Keratinocyte (primary cell): Measurements from ENCODE around the gene SFXN2. TPM values are rescaled to one million over a fixed set of nuclear protein-coding genes. Genes with fewer than 3 reads are reported as not detected.

Source experiments
- DNase-seq: peaks from one replicate; pipeline ENCODE4 v3.0.0-alpha.2; 2011; ENCODE audit warnings: low read depth, missing footprints, low spot score
- FAIRE-seq: peaks from 2 replicates; lab custom pipeline; 2011; peaks lifted over from hg19 to GRCh38; lab: Jason Lieb, UNC
- H2AFZ ChIP-seq: 2 replicates; pipeline ENCODE4 v1.6.0; 2012; ENCODE audit warnings: low read length, control low read depth, inconsistent platforms; ENCODE audit not compliant: control insufficient read depth
- H3K27ac ChIP-seq: 2 replicates; pipeline ENCODE4 v1.5.1; 2011; ENCODE audit warnings: low read length; ENCODE audit not compliant: control insufficient read depth, insufficient read depth
- H3K27me3 ChIP-seq: 3 replicates; pipeline ENCODE4 v1.6.0; 2011; ENCODE audit warnings: low read length; ENCODE audit not compliant: control insufficient read depth, insufficient read depth; ENCODE audit errors: extremely low read depth
- H3K36me3 ChIP-seq, 2 experiments: 2 replicates in 1 of 2; 3 replicates in 1 of 2; pipeline ENCODE4 v1.5.1; 2011; ENCODE audit warnings: low read length in 2 of 2, mild to moderate bottlenecking in 1 of 2; ENCODE audit not compliant: control insufficient read depth in 2 of 2, insufficient read depth in 2 of 2; ENCODE audit errors: extremely low read depth in 1 of 2
- H3K4me1 ChIP-seq: 3 replicates; pipeline ENCODE4 v1.5.1; 2011; ENCODE audit warnings: low read length; ENCODE audit not compliant: control insufficient read depth, insufficient read depth; ENCODE audit errors: extremely low read depth
- H3K4me2 ChIP-seq: 3 replicates; pipeline ENCODE4 v1.6.0; 2011; ENCODE audit warnings: low read depth, low read length; ENCODE audit not compliant: control insufficient read depth, insufficient read depth; ENCODE audit errors: extremely low read depth
- H3K4me3 ChIP-seq, 3 experiments: fragments of 200-600 bp in 1 of 3; sonication (generic) in 1 of 3; 2 replicates in 2 of 3; 3 replicates in 1 of 3; pipeline ENCODE4 v1.5.1; 2011 to 2016; ENCODE audit warnings: low read length in 3 of 3, mild to moderate bottlenecking in 3 of 3, control low read depth in 2 of 3, inconsistent platforms in 1 of 3, low read depth in 1 of 3, mixed read lengths in 1 of 3, mixed run types in 1 of 3, moderate library complexity in 1 of 3; ENCODE audit not compliant: control insufficient read depth in 2 of 3, insufficient read depth in 2 of 3; ENCODE audit errors: extremely low read depth in 1 of 3
- H3K79me2 ChIP-seq: 2 replicates; pipeline ENCODE4 v1.6.0; 2012; ENCODE audit warnings: low read length; ENCODE audit not compliant: control insufficient read depth, insufficient read depth
- H3K9ac ChIP-seq: 3 replicates; pipeline ENCODE4 v1.6.0; 2011; ENCODE audit warnings: low read length; ENCODE audit not compliant: control insufficient read depth, insufficient read depth; ENCODE audit errors: extremely low read depth
- H3K9me1 ChIP-seq: 3 replicates; pipeline ENCODE4 v1.6.0; 2011; ENCODE audit warnings: low read length; ENCODE audit not compliant: control insufficient read depth, insufficient read depth; ENCODE audit errors: extremely low read depth
- H3K9me3 ChIP-seq: 2 replicates; pipeline ENCODE4 v1.5.1; 2012; ENCODE audit warnings: low read depth, low read length; ENCODE audit not compliant: control insufficient read depth
- H4K20me1 ChIP-seq: 3 replicates; pipeline ENCODE4 v1.6.0; 2011; ENCODE audit warnings: low read length; ENCODE audit not compliant: control insufficient read depth, insufficient read depth; ENCODE audit errors: extremely low read depth
- EZH2 ChIP-seq: IDR thresholded peaks from one replicate; pipeline ENCODE4 v1.6.1; 2012; ENCODE audit warnings: inconsistent platforms, mild to moderate bottlenecking, low read length, moderate library complexity
- dilution Hi-C: fragments of 300-500 bp; cut with MboI; formaldehyde crosslinking; loops from one replicate; pipeline ENCODE4 v1.7.0; 2020; ENCODE audit warnings: low sequenced_read_pairs; ENCODE audit not compliant: extremely low pct_ligation_motif_present
- polyA plus RNA-seq, 5 experiments: library from polyadenylated mRNA; depleted of rRNA in 3 of 5; stranded (reverse) in 3 of 5; stranded (forward) in 1 of 5; unstranded in 1 of 5; fragments of >200 nt; gene quantifications; 1 replicate in 1 of 5; 2 replicates in 3 of 5; 3 replicates in 1 of 5; pipeline versions ENCODE4 v1.2.1 to v1.2.3, GENCODE V29; 2011 to 2012; ENCODE audit warnings: missing spikeins in 2 of 5, low read depth in 1 of 5, low replicate concordance in 1 of 5
- TF ChIP-seq, protein P1 (sequence below), 3 experiments: IDR thresholded peaks in 1 of 3; conservative IDR thresholded peaks in 1 of 3; optimal IDR thresholded peaks in 1 of 3; 2 replicates in 2 of 3; 3 replicates in 1 of 3; pipeline versions ENCODE3 to v1.5.1; 2011; ENCODE audit warnings: low read length in 3 of 3, mild to moderate bottlenecking in 3 of 3, moderate library complexity in 2 of 3, control low read depth in 1 of 3, inconsistent platforms in 1 of 3; ENCODE audit not compliant: insufficient read depth in 2 of 3; ENCODE audit errors: extremely low read depth in 1 of 3

Gene SFXN2
- polyA plus RNA-seq, 1 donor (not counting 4 experiments of a cell fraction or from before 2014, with no cell fraction given): 5.0 TPM

DNA sequence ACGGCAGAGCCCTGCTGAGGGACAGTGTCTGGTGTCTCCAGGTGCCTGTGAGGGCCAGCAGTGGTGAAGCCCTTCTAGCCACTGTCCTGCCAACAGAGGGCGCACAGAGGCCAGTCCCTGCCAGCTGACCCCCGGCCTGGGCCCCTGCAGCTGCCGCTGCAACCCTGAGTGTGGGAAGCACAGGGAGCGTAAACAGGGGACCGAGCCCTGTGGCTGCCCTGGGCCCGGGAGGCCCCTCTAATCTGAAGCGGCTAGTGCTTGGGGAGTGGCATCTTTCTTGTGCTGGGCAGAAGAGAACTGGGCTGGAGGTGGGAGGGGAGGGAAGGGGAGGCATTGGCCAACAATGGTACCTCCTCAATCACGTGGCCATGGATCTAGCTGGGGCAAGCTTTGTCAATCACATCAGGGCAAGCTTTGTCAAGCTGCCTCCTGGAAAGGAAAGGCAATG is 35.6 kb upstream of the SFXN2 start:
- Histone ChIP-seq H3K27ac (no peak overlapping the region), H3K9me3 (no peaks in the 10 kb centered on the region), H3K9me1 (no peaks in the 10 kb centered on the region), H4K20me1 (no peaks in the 10 kb centered on the region), H3K27me3 (no peaks in the 10 kb centered on the region), H2AFZ (no peak overlapping the region), H3K79me2 (no peaks in the 10 kb centered on the region), H3K9ac (no peak overlapping the region), H3K36me3 (peaks cover 0 to 3% of the 10 kb centered on the region in 2 experiments), H3K4me3 (no peak overlapping the region), H3K4me1 (peaks cover 17% of the 10 kb centered on the region), H3K4me2 (no peak overlapping the region)
- dilution Hi-C loops: no loop called here
- FAIRE-seq (no peak), DNase-seq (no peak)
- TF ChIP-seq, protein P1, sequence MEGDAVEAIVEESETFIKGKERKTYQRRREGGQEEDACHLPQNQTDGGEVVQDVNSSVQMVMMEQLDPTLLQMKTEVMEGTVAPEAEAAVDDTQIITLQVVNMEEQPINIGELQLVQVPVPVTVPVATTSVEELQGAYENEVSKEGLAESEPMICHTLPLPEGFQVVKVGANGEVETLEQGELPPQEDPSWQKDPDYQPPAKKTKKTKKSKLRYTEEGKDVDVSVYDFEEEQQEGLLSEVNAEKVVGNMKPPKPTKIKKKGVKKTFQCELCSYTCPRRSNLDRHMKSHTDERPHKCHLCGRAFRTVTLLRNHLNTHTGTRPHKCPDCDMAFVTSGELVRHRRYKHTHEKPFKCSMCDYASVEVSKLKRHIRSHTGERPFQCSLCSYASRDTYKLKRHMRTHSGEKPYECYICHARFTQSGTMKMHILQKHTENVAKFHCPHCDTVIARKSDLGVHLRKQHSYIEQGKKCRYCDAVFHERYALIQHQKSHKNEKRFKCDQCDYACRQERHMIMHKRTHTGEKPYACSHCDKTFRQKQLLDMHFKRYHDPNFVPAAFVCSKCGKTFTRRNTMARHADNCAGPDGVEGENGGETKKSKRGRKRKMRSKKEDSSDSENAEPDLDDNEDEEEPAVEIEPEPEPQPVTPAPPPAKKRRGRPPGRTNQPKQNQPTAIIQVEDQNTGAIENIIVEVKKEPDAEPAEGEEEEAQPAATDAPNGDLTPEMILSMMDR (optimal IDR thresholded peaks at IDR 0.05 in 1 of 3, IDR thresholded peaks at IDR 0.05 in 1 of 3, conservative IDR thresholded peaks at IDR 0.05 in 1 of 3; ENCODE audit: extremely low read depth in 1 of 3, insufficient read depth in 2 of 3, low read length in 3 of 3): peak; percentile 40 to 78 (median 75)
- TF ChIP-seq EZH2: no peak

DNA sequence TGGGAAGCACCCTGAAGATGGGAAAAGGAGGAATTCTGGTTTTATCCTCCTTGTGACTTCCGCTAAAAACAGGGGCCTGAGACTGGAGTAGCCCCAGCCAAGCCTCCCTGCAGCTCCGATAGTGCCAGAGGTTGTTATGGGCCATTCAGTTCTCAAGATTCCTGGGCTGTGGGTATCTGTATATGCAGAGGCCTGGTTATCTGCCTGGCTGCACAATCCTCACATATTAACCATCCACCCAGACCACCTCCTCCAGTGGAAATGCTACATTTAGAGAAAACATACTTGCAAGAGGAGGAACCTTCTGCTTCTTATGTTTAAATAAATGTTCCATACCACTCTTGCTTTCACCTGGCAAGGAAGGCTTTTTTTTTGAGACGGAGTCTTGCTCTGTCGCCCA is 34.8 kb upstream of the SFXN2 start:
- H3K9me3 ChIP-seq: no peaks in the 10 kb centered on the region
- dilution Hi-C loops: no loop called here
- no peaks in the 10 kb centered on the region for H3K27me3 ChIP-seq
- H3K9ac ChIP-seq: no peak overlapping the region
- DNase-seq: no peak
- H2AFZ ChIP-seq: no peak overlapping the region
- peaks cover 10% of the 10 kb centered on the region for H3K4me1 ChIP-seq
- no peak overlapping the region for H3K4me2 ChIP-seq
- no peak for FAIRE-seq
- no peaks in the 10 kb centered on the region for H3K79me2 ChIP-seq
- no peak overlapping the region for H3K4me3 ChIP-seq
- no peak overlapping the region for H3K27ac ChIP-seq
- H3K36me3 ChIP-seq: peaks cover 0 to 3% of the 10 kb centered on the region in 2 experiments
- no peaks in the 10 kb centered on the region for H3K9me1 ChIP-seq
- H4K20me1 ChIP-seq: no peaks in the 10 kb centered on the region
- TF ChIP-seq, protein P1 (optimal IDR thresholded peaks at IDR 0.05 in 1 of 3, IDR thresholded peaks at IDR 0.05 in 1 of 3, conservative IDR thresholded peaks at IDR 0.05 in 1 of 3; ENCODE audit: extremely low read depth in 1 of 3, insufficient read depth in 2 of 3, low read length in 3 of 3): no peak
- TF ChIP-seq EZH2: no peak
